ENCODE data around the gene GNG7.
"Not testable (repeated sequence)": the region's sequence is repeated elsewhere in the genome, so short reads cannot be mapped to it uniquely, and the experiment has no call there.

GNG7 gene

GRCh38 chr19:2714102-2714501, 11.6 kb upstream of the GNG7 start:
- not testable (repeated sequence) for DNase-seq (ENCODE audit: low read depth in 1 of 2, low spot score in 1 of 2)

DNA sequence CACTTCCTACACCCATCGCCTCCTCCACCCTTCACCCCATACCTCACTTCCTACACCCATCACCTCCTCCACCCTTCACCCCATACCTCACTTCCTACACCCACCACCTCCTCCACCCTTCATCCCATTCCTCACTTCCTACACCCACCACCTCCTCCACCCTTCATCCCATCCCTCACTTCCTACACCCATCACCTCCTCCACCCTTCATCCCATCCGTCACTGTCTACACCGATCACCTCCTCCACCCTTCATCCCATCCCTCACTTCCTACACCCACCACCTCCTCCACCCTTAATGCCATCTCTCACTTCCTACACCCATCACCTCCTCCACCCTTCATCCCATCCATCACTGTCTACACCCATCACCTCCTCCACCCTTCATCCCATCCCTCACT, 10.7 kb upstream of the GNG7 start:
- not testable (repeated sequence) for DNase-seq (ENCODE audit: low read depth in 1 of 2, low spot score in 1 of 2)

DNA sequence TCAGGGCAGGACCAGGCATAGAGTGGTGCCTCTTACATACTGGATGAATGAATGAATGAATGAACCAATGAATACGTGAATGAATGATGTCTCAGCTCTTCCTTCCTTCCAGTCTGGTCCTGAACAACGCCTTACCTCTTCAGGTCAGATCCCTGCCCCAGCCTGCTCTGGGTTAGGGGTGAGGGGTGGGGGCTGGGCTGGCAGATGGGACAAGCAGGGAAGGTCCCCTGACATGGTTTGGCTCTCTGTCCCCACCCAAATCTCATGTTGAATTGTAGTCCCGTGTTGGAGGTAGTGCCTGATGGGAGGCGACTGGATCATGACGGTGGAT, 9.3 kb upstream of the GNG7 start:
- no peak for DNase-seq (ENCODE audit: low read depth in 1 of 2, low spot score in 1 of 2)

GRCh38 chr19:2711172-2711874, 8.8 kb upstream of the GNG7 start:
- DNase-seq (ENCODE audit: low read depth in 1 of 2, low spot score in 1 of 2), result no peak

GRCh38 chr19:2706251-2706650, 3.8 kb upstream of the GNG7 start:
- DNase-seq (ENCODE audit: low read depth in 1 of 2, low spot score in 1 of 2), result no peak

- DNase-seq (ENCODE audit: low read depth in 1 of 2, low spot score in 1 of 2), result no peak
These were observed 1.3 kb upstream of the GNG7 start for GRCh38 chr19:2703691-2704216.

- DNase-seq (ENCODE audit: low read depth in 1 of 2, low spot score in 1 of 2), result no peak
These were observed 563 bp upstream of the GNG7 start for GRCh38 chr19:2703077-2703437.

DNA sequence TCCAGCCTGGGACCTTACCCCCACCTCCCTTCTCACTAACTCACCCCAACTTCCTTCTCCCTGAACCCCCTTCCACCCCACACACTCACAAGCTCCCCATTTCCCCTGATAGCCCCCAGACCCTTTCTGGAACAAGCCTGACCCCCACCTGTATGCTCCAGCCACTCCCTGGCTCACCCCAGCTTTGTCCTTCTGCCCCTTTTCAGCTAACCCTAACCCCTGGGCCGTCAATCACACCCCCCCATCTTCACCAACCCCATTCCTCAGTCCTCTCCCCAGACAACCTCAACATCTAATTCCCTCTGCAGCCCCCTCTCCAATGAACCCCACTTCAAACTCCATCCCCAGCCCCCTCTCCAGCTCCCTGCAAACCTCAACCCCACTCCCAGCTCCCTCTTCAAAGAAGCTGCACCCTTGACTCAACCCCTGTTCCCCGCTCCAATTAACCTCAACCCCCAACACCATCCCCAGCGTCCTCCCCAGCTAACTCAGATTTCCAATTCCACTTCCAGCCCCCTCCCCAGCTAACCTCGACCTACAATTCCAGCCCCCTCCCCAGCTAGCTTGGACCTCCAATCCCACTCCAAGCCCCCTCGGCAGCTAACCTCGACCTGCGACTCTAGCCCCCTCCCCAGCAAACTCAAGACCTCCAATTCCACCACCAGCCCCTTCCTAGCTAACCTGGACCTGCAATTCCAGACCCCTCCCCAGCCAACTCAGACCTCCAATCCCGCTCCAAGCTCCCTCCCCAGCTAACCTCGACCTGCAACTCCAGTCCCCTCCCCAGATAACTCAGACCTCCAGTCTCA, 929 bp downstream of the GNG7 start:
- no peak for DNase-seq (ENCODE audit: low read depth in 1 of 2, low spot score in 1 of 2)

GRCh38 chr19:2700660-2701360, 1.7 kb downstream of the GNG7 start:
- no peak for DNase-seq (ENCODE audit: low read depth in 1 of 2, low spot score in 1 of 2)

DNA sequence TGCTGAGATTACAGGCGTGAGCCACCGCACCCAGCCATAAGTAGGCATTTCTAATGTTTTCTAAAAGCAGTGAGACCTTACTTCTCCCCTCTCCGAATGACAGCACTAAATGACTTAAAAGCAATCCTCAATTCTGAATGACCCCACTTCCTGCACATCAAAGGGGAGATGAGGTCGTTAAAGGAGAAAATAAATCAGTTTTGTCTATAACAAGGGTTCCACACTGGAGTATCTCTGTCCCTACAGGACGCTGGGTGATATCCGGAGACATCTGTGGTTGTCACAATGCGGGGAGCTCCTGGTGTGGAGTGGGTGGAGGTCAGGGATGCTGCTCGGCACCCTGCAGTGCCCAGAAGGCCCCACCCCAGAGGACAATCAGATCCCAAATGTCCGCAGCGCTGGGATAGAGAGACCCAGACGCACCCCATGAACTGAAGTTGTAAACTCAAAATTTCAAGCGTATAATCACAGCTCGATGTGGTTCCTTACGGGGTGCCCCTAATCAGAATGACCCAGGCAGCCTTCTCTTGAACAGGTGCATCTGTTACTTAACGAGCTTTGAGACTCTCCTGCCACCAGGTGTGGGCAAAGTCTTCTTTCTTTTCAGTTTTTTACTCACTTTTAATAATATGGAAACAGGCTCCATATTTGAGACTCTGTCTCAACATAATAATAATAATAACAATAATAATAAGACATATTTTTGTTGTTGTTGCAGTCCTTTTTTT, 2.9 kb downstream of the GNG7 start:
- DNase-seq (ENCODE audit: low read depth in 1 of 2, low spot score in 1 of 2), result no peak

GRCh38 chr19:2694196-2694595, 8.3 kb downstream of the GNG7 start:
- no peak for DNase-seq (ENCODE audit: low read depth in 1 of 2, low spot score in 1 of 2)

DNA sequence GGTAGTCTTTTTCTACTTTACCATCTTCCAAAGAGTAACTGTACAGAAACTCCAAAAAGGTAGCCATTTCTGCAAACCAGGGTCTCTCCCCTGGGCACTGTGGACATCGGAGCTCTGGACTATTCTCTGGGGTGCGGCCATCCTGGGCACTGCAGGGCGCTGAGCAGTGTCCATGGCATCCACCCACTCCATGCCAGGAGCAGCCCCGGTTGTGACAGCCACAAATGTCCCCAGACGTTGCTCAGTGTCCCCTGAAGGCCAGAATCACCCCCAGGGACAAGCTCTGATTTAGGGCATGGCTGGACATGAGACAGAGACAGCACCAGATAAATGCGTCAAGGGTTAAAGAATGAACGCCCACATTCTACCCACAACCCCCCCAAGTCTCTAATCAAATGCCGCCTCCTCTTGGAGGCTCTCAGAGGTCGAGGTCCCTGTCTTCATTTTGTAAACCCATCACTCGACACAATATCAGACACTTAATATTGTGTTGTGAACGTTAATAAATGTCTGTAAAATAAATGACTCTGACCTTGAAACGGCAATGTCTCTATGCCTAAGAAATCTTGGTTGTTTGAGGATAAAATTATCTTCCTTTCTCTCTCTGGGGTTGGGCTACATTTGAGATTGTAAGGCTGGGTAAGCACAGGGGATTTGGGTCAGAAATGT, 8.9 kb downstream of the GNG7 start:
- DNase-seq (ENCODE audit: low read depth in 1 of 2, low spot score in 1 of 2), result no peak

GRCh38 chr19:2691951-2692350, 10.5 kb downstream of the GNG7 start:
- DNase-seq (ENCODE audit: low read depth in 1 of 2, low spot score in 1 of 2), result no peak

DNA sequence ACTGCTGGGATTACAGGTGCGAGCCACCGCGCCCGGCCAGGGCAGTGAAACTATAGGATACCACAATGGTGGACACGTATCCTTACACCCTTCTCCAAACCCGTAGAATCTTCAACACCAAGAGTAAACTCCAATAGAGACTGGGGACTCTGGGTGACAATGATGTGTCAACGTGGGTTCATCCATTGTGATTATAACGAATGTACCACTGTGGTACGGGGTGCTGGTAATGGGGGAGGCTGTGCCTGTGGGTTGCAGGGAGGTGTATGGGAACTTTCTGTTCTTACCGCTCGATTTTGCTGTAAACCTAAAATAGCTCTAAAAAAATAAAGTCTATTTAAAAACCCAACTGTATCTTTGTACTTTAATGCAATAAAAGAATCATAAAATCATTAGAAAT, 11.6 kb downstream of the GNG7 start:
- DNase-seq (ENCODE audit: low read depth in 1 of 2, low spot score in 1 of 2), result no peak

GRCh38 chr19:2686360-2686759, 16.1 kb downstream of the GNG7 start:
- no peak for DNase-seq (ENCODE audit: low read depth in 1 of 2, low spot score in 1 of 2)

GRCh38 chr19:2685204-2685704, 17.2 kb downstream of the GNG7 start:
- DNase-seq (ENCODE audit: low read depth in 1 of 2, low spot score in 1 of 2), result no peak

DNA sequence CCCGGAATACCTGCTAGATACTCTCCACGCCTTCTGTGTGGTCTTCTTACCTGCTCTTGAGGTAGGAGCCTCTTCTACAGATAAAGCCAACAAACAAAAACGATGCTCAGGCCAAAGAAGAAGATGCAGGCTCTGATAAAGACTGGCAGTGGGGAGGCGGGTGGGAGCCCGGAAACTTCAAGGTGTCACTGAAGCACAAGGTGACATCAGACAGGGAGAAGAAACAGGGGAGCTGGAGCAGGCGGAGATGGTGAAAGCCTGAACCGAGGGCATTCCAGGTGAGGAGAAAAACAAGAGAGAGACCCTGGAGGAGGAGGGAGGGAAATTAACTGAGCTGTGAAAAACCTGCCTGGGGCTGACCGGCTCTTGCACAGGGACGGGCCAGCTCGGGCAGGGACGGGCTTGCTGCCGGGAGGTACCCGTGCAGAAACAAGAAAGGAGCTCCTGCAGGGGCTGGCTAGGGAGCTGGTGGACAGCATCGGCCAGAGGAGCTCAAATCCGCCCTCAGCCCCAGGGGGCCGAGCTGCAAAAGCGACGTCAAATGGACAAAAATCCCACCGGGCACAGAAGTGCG, 19.0 kb downstream of the GNG7 start:
- DNase-seq (ENCODE audit: low read depth in 1 of 2, low spot score in 1 of 2), result no peak

GRCh38 chr19:2680808-2681207, 21.7 kb downstream of the GNG7 start:
- DNase-seq (ENCODE audit: low read depth in 1 of 2, low spot score in 1 of 2), result no peak

DNA sequence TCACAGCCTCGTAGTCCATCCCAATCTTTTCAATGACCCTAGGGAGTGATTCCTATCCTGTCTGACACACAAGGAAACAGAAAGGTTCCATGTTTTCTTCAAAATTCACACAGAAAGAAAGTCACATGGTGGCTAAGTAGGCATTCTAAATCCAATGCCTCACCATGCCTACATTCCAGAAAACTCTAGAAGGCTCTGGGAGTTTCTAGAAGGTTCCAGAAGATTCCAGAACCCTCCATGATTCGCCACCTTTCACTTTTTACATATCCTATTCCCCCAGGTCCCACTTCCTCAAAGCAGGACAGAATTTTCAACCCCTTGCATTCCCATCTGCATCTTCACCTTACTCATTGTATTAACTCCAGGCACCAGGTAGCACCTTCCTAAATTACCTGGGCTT, 23.1 kb downstream of the GNG7 start:
- DNase-seq (ENCODE audit: low read depth in 1 of 2, low spot score in 1 of 2), result no peak

DNA sequence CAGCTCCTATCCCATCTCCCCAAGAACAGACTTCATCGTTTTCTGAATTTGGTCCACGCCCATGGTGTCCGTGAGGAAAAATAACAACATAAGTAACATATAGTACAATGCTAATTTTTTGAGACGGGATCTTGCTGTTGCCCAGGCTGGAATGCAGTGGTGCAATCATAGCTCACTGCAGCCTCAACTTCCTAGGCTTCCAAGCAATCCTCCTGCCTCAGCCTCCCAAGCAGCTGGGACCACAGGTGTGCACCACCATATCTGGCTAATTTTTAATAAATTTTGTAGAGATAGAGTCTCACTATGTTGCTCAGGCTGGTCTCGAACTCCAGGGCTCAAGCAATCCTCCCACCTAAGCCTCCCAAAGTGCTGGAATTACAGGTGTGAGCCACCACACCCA, 23.5 kb downstream of the GNG7 start:
- not testable (repeated sequence) for DNase-seq (ENCODE audit: low read depth in 1 of 2, low spot score in 1 of 2)
